Testis (tissue), 2 donors: ENCODE data around the gene KIAA1755.

ENCODE experiments used
- POLR2A ChIP-seq: fragments of 450-650 bp; IDR thresholded peaks from one replicate; pipeline ENCODE4 v1.6.1; 2017; ENCODE audit warnings: antibody characterized with exemption, mild to moderate bottlenecking, moderate library complexity
- TF ChIP-seq, protein P1 (sequence below), 3 experiments: fragments of 450-650 bp in 2 of 3; fragments of 200-600 bp in 1 of 3; sonication (generic) in 1 of 3; IDR thresholded peaks; one replicate each; pipeline ENCODE4 v1.5.1; 2016 to 2019; ENCODE audit warnings: antibody characterized with exemption in 3 of 3, mild to moderate bottlenecking in 2 of 3, moderate library complexity in 1 of 3

DNA sequence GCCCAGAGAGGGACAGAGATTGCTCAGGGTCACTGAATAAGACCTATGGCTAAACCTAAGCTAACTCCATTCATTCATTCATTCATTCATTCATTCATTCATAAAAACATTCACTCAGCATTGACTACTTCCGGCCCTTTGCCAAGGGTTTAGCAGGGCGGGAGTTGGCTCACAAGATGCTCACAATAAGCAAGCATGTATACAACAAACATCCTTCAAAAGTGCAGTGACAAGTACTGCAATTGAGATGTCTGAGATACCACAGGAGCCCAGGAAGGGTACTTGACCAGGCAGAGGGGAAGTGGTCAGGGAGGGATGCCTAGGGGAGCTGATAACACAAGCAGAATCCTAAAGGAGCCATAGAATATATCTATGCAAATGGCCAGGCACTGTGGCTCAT, 18.2 kb upstream of the KIAA1755 start:
- TF ChIP-seq, protein P1, sequence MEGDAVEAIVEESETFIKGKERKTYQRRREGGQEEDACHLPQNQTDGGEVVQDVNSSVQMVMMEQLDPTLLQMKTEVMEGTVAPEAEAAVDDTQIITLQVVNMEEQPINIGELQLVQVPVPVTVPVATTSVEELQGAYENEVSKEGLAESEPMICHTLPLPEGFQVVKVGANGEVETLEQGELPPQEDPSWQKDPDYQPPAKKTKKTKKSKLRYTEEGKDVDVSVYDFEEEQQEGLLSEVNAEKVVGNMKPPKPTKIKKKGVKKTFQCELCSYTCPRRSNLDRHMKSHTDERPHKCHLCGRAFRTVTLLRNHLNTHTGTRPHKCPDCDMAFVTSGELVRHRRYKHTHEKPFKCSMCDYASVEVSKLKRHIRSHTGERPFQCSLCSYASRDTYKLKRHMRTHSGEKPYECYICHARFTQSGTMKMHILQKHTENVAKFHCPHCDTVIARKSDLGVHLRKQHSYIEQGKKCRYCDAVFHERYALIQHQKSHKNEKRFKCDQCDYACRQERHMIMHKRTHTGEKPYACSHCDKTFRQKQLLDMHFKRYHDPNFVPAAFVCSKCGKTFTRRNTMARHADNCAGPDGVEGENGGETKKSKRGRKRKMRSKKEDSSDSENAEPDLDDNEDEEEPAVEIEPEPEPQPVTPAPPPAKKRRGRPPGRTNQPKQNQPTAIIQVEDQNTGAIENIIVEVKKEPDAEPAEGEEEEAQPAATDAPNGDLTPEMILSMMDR (IDR thresholded peaks at IDR 0.05) = no peak
- TF ChIP-seq POLR2A = no peak
